Neutrophil (primary cell): ENCODE measurements around the gene ITPRID2.
"Not testable (repeated sequence)": the region's sequence is repeated elsewhere in the genome, so short reads cannot be mapped to it uniquely, and the experiment has no call there.

Experiments used
- H3K27ac ChIP-seq: fragments of 200-600 bp; sonication (generic); 2 replicates; pipeline ENCODE4 v1.5.1; 2016; ENCODE audit warnings: mild to moderate bottlenecking, moderate library complexity
- H3K27me3 ChIP-seq: fragments of 200-600 bp; sonication (generic); 2 replicates; pipeline ENCODE4 v1.6.0; 2016; ENCODE audit warnings: mild to moderate bottlenecking
- H3K36me3 ChIP-seq: fragments of 200-600 bp; sonication (generic); 2 replicates; pipeline ENCODE4 v1.5.1; 2017
- H3K4me1 ChIP-seq, 2 experiments: fragments of 200-600 bp in 1 of 2; sonication (generic) in 1 of 2; 1 replicate in 1 of 2; 2 replicates in 1 of 2; pipeline versions ENCODE4 v1.5.1 to v1.6.1; 2013 to 2016; ENCODE audit warnings: low read depth in 1 of 2, low read length in 1 of 2, mild to moderate bottlenecking in 1 of 2, moderate library complexity in 1 of 2; ENCODE audit not compliant: control insufficient read depth in 1 of 2, insufficient read depth in 1 of 2
- H3K4me3 ChIP-seq, 2 experiments: fragments of 200-600 bp in 1 of 2; sonication (generic) in 1 of 2; 1 replicate in 1 of 2; 2 replicates in 1 of 2; pipeline ENCODE4 v1.5.1; 2013 to 2016; ENCODE audit warnings: low read depth in 1 of 2, low read length in 1 of 2, mild to moderate bottlenecking in 1 of 2, moderate library complexity in 1 of 2
- H3K9me3 ChIP-seq: fragments of 200-600 bp; sonication (generic); 2 replicates; pipeline ENCODE4 v1.5.1; 2016
- CTCF ChIP-seq: fragments of 200-600 bp; sonication (generic); IDR thresholded peaks from 2 replicates; pipeline ENCODE4 v1.5.1; 2016; ENCODE audit warnings: antibody characterized with exemption

ITPRID2 gene

GRCh38 chr2:181959508-181959907, 68.0 kb downstream of the ITPRID2 start:
- H3K27ac ChIP-seq = no peak overlapping the region
- H3K4me1 ChIP-seq = peaks cover 0 to under 1% of the 10 kb centered on the region in 2 experiments
- H3K4me3 ChIP-seq = no peak overlapping the region
- no peaks in the 10 kb centered on the region for H3K36me3 ChIP-seq
- H3K27me3 ChIP-seq = no peaks in the 10 kb centered on the region
- no peaks in the 10 kb centered on the region for H3K9me3 ChIP-seq
- no peak for TF ChIP-seq CTCF

GRCh38 chr2:181961167-181961566, 69.6 kb downstream of the ITPRID2 start:
- H3K9me3 ChIP-seq, H3K4me3 ChIP-seq, H3K36me3 ChIP-seq, H3K27me3 ChIP-seq, H3K4me1 ChIP-seq, H3K27ac ChIP-seq: not testable (repeated sequence)

- Histone ChIP-seq H3K4me1 (no peaks in the 10 kb centered on the region), H3K9me3 (no peaks in the 10 kb centered on the region), H3K27ac (no peak overlapping the region), H3K4me3 (no peak overlapping the region), H3K36me3 (no peaks in the 10 kb centered on the region), H3K27me3 (no peaks in the 10 kb centered on the region)
- no peak for TF ChIP-seq CTCF
These were observed 70.6 kb downstream of the ITPRID2 start for GRCh38 chr2:181962142-181962541.

DNA sequence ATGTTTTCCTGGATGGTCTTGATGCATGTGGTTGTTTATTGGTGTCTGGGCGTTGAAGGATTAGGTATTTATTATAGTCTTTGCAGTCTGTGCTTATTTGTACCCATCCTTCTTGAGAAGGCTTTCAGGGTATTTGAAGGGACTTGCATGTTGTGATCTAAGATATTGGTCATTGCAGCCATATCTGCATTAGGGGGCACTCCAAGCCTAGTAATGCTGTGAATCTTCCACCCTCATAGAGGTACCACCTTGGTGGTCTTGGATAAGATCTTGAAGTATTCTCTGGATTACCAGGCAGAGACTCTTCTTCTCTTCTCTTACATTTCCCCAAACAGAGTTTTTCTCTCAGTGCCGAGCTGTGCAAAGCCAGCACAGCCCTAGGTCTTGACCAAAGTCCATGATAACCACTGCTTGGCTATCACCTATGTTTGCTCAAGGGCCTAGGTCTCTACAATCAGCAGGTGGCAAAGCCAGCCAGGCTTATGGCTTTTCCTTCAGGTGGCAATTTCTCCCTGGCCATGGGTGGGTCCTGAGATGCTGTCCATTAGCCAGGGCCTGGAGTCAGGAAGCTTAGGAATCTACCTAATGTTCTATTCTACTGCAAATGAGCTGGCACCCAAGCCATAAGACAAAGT, 78.7 kb downstream of the ITPRID2 start:
- Histone ChIP-seq H3K27ac (no peak overlapping the region), H3K36me3 (no peaks in the 10 kb centered on the region), H3K27me3 (no peaks in the 10 kb centered on the region), H3K4me3 (no peak overlapping the region), H3K4me1 (no peaks in the 10 kb centered on the region), H3K9me3 (no peaks in the 10 kb centered on the region)
- TF ChIP-seq CTCF = no peak

GRCh38 chr2:181971032-181971431, 79.5 kb downstream of the ITPRID2 start:
- Histone ChIP-seq H3K27ac (no peak overlapping the region), H3K9me3 (no peaks in the 10 kb centered on the region), H3K27me3 (no peaks in the 10 kb centered on the region), H3K36me3 (no peaks in the 10 kb centered on the region), H3K4me1 (no peaks in the 10 kb centered on the region), H3K4me3 (no peak overlapping the region)
- TF ChIP-seq CTCF = no peak

DNA sequence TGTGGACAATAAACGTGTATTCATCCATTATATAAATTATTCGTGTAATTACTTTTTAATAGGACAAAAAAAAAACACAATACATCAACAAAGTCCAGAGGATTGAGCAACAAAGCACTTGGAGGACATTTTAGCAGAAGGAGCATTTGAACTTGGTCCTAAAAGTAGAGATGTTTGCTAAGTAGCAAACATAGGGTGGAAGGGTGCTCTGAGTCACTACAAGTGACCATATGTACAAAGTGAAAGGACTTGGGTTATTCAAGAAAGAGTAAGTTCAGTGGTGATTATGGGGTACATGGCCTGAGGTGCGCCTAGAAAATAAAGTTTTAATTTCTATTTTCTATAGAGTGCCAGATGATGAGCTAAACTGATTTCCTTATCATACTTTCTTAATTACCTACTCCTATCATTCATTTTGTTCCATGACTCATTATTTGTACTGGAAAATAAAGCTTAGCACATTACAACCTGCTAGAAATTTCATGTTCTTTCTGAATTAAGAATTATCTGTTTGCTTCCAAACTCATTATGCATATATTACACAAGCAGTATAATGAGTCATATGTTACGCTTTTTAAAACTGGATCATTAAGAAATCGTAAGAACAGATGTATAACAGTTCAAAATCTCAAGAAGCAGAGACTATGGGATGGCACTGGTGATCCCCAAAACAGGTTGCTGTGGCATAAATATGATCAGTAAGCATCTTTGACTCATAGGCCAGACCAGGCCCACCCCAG, 81.1 kb downstream of the ITPRID2 start:
- Histone ChIP-seq H3K27me3 (no peaks in the 10 kb centered on the region), H3K36me3 (no peaks in the 10 kb centered on the region), H3K4me3 (no peak overlapping the region), H3K4me1 (no peaks in the 10 kb centered on the region), H3K27ac (no peak overlapping the region), H3K9me3 (no peaks in the 10 kb centered on the region)
- no peak for TF ChIP-seq CTCF
